ENCODE measurements around the gene APEH. TPM values are rescaled to one million over a fixed set of nuclear protein-coding genes. Genes with fewer than 3 reads are reported as not detected.

APEH gene
- total RNA-seq, 1 experiment from 2014 or later: 215 TPM

- Histone ChIP-seq H3K18ac (ENCODE audit: insufficient read length, low read depth, low read length) (no peak overlapping the region), H2BK12ac (ENCODE audit: insufficient read length, low read depth, low read length) (no peak overlapping the region), H2BK15ac (ENCODE audit: low read depth, low read length) (no peak overlapping the region), H3K79me2 (ENCODE audit: insufficient read depth, low read length) (no peaks in the 10 kb centered on the region), H4K91ac (ENCODE audit: insufficient read length, low read depth, low read length) (no peak overlapping the region), H3K27me3 (ENCODE audit: insufficient read depth, low read length) (no peaks in the 10 kb centered on the region), H3K9me3 (ENCODE audit: control insufficient read depth, low read depth, low read length) (no peaks in the 10 kb centered on the region), H3K9ac (ENCODE audit: extremely low read depth, insufficient read length, low read length) (no peak overlapping the region), H4K20me1 (ENCODE audit: control insufficient read depth, insufficient read depth, insufficient read length) (no peaks in the 10 kb centered on the region), H3K4me2 (ENCODE audit: insufficient read depth, insufficient read length, low read length) (no peak overlapping the region), H3K27ac (ENCODE audit: insufficient read length, low read depth, low read length) (no peak overlapping the region), H3K4ac (ENCODE audit: low read depth, low read length) (no peak overlapping the region), H2AFZ (ENCODE audit: low read length) (no peak overlapping the region), H3K79me1 (ENCODE audit: insufficient read depth, low read depth, low read length, poor library complexity, severe bottlenecking) (no peaks in the 10 kb centered on the region), H4K8ac (replicated peaks; ENCODE audit: insufficient read length, low read depth, low read length) (no peak overlapping the region), H3T11ph (ENCODE audit: low read length) (no peak overlapping the region), H2BK120ac (ENCODE audit: low read depth, low read length, poor library complexity, severe bottlenecking) (no peak overlapping the region), H3K56ac (ENCODE audit: insufficient read length, low read depth, low read length) (no peak overlapping the region), H3K4me1 (ENCODE audit: insufficient read depth, low read length) (no peaks in the 10 kb centered on the region), H3K23ac (ENCODE audit: insufficient read length, low read depth, low read length) (no peak overlapping the region), H3K14ac (ENCODE audit: insufficient read depth, low read length) (no peak overlapping the region; the same call in 1 of the 2 replicates), H3K23me2 (ENCODE audit: insufficient read length, low read depth, low read length, poor library complexity, severe bottlenecking) (no peaks in the 10 kb centered on the region), H2BK20ac (ENCODE audit: low read depth, low read length, poor library complexity, severe bottlenecking) (no peak overlapping the region), H2AK5ac (ENCODE audit: insufficient read length, low read length) (no peak overlapping the region), H2BK5ac (ENCODE audit: insufficient read length, low read length) (no peak overlapping the region), H4K5ac (ENCODE audit: insufficient read length, low read depth, low read length) (no peak overlapping the region)
- Mint-ChIP-seq H3K9me3 (no peaks in the 10 kb centered on the region), H3K27me3 (ENCODE audit: low read depth) (no peaks in the 10 kb centered on the region), H3K4me1 (no peaks in the 10 kb centered on the region), H3K4me3 (no peak overlapping the region), H3K27ac (no peak overlapping the region), H3K36me3 (ENCODE audit: insufficient read depth in 1 of 3, low read depth in 3 of 3) (no peaks in the 10 kb centered on the region; a peak in 1 of 7 replicates)
- WGBS (ENCODE audit: extremely low coverage, insufficient read length, low lambda C conversion rate): no CpG with 5 or more reads among the region's 2 CpGs
- no peak for TF ChIP-seq CTCF (conservative IDR thresholded peaks at IDR 0.05)
- no peak for DNase-seq
These were observed 26.4 kb upstream of the APEH start for GRCh38 chr3:49647741-49648140.
